HL-60 (cell line): ENCODE measurements around the gene GOLT1A.
A peak's percentile ranks its signal among the peaks of the same experiment; 100 is the strongest.

Experiments
- DNase-seq, 2 experiments: peaks; one replicate each; pipeline ENCODE4 v3.0.0-alpha.2; 2010 to 2020; ENCODE audit warnings: low read depth in 1 of 2, low spot score in 1 of 2
- H3K27ac ChIP-seq: fragments of 250-450 bp; sonication (Bioruptor Pico); replicated peaks from 2 replicates; pipeline ENCODE4 v1.5.1; 2020; ENCODE audit warnings: mild to moderate bottlenecking, moderate library complexity
- H3K27me3 ChIP-seq: fragments of 250-450 bp; sonication (Bioruptor Pico); 2 replicates; pipeline ENCODE4 v1.5.1; 2021; ENCODE audit warnings: mild to moderate bottlenecking, moderate library complexity; ENCODE audit not compliant: insufficient read depth, poor library complexity, severe bottlenecking
- H3K4me3 ChIP-seq: replicated peaks from 2 replicates; pipeline ENCODE4 v1.5.1; 2011; ENCODE audit warnings: mild to moderate bottlenecking, control low read depth, low read length; ENCODE audit not compliant: insufficient read depth
- GABPA ChIP-seq: IDR thresholded peaks from 2 replicates; pipeline ENCODE4 v1.6.1; 2012; ENCODE audit warnings: low read depth
- POLR2AphosphoS5 ChIP-seq: IDR thresholded peaks from 2 replicates; pipeline ENCODE4 v1.6.1; 2012; ENCODE audit warnings: low read depth
- SPI1 ChIP-seq: IDR thresholded peaks from 2 replicates; pipeline ENCODE4 v1.6.1; 2012; ENCODE audit warnings: low read depth, mild to moderate bottlenecking, borderline replicate concordance
- TF ChIP-seq, protein P1 (sequence below): IDR thresholded peaks from 2 replicates; pipeline ENCODE4 v1.6.1; 2012; ENCODE audit warnings: low read depth; ENCODE audit not compliant: insufficient replicate concordance
- TF ChIP-seq, protein P2 (sequence below): IDR thresholded peaks from one replicate; pipeline ENCODE4 v1.5.1; 2011; ENCODE audit warnings: low read length, control low read depth, inconsistent platforms; ENCODE audit not compliant: insufficient read depth

The GOLT1A gene

DNA sequence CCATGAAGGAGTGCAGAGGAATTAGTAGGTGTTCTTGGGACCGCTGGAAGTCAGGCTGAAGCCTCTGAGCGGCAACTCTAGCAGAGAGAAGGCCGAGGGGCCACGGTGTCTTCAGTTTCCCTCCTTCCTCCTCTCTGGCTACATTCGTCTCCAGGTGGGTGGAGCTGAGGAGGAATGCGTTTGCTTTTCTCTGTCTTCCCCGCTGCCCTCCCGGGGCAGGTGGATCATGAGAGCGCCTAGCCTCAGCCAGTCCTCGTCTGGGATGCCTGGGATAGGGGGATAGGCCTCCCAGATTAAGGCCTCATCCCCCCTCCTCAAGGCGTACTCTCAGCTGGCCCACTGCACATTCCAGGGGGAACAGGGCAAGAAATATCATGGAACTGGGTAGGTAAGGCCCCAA lies 7.5 kb upstream of the GOLT1A start:
- TF ChIP-seq, protein P1, sequence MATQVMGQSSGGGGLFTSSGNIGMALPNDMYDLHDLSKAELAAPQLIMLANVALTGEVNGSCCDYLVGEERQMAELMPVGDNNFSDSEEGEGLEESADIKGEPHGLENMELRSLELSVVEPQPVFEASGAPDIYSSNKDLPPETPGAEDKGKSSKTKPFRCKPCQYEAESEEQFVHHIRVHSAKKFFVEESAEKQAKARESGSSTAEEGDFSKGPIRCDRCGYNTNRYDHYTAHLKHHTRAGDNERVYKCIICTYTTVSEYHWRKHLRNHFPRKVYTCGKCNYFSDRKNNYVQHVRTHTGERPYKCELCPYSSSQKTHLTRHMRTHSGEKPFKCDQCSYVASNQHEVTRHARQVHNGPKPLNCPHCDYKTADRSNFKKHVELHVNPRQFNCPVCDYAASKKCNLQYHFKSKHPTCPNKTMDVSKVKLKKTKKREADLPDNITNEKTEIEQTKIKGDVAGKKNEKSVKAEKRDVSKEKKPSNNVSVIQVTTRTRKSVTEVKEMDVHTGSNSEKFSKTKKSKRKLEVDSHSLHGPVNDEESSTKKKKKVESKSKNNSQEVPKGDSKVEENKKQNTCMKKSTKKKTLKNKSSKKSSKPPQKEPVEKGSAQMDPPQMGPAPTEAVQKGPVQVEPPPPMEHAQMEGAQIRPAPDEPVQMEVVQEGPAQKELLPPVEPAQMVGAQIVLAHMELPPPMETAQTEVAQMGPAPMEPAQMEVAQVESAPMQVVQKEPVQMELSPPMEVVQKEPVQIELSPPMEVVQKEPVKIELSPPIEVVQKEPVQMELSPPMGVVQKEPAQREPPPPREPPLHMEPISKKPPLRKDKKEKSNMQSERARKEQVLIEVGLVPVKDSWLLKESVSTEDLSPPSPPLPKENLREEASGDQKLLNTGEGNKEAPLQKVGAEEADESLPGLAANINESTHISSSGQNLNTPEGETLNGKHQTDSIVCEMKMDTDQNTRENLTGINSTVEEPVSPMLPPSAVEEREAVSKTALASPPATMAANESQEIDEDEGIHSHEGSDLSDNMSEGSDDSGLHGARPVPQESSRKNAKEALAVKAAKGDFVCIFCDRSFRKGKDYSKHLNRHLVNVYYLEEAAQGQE, result no peak
- TF ChIP-seq SPI1, result no peak
- no peak for TF ChIP-seq GABPA
- TF ChIP-seq POLR2AphosphoS5, result no peak
- TF ChIP-seq, protein P2, sequence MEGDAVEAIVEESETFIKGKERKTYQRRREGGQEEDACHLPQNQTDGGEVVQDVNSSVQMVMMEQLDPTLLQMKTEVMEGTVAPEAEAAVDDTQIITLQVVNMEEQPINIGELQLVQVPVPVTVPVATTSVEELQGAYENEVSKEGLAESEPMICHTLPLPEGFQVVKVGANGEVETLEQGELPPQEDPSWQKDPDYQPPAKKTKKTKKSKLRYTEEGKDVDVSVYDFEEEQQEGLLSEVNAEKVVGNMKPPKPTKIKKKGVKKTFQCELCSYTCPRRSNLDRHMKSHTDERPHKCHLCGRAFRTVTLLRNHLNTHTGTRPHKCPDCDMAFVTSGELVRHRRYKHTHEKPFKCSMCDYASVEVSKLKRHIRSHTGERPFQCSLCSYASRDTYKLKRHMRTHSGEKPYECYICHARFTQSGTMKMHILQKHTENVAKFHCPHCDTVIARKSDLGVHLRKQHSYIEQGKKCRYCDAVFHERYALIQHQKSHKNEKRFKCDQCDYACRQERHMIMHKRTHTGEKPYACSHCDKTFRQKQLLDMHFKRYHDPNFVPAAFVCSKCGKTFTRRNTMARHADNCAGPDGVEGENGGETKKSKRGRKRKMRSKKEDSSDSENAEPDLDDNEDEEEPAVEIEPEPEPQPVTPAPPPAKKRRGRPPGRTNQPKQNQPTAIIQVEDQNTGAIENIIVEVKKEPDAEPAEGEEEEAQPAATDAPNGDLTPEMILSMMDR, result no peak
- no peak for DNase-seq
- H3K27me3 ChIP-seq, result no peaks in the 10 kb centered on the region
- no peak overlapping the region for H3K4me3 ChIP-seq
- H3K27ac ChIP-seq, result no peak overlapping the region

DNA sequence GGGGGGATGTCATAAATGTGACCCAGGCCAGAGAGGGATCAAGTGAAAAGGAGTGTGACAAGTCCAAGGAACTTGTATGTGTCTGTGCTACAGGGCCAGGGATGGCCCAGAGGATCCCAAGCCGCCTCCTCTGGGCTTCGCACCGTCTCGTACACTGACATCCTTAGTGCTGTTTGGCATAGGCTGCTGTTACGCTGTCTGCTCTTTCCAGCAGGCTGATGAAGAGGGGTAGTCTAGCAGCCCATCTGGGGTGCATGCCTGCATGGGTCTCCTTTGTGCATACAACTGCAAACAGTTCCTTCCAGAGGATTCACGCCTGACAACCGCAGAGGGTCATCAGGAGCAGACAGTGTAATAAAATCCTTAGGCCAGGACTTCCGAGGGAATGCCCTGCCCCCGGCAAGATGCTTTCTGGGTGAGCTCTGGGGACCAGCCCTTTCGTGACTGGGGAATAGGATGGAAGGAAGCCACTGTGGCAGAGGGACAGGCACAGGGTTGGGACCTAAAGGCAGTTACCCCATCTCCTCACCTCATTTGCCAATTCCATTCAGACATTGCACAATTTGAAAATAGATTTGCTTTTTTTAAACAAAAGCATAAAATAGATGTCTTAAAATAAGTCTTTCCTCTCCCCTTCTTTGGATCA lies 6.3 kb upstream of the GOLT1A start:
- DNase-seq, result peak in 1 of 2 experiments; percentile 33
- no peaks in the 10 kb centered on the region for H3K27me3 ChIP-seq
- TF ChIP-seq POLR2AphosphoS5, result no peak
- TF ChIP-seq, protein P1, result no peak
- TF ChIP-seq, protein P2, result no peak
- no peak for TF ChIP-seq SPI1
- no peak for TF ChIP-seq GABPA
- H3K4me3 ChIP-seq, result no peak overlapping the region
- H3K27ac ChIP-seq, result no peak overlapping the region

DNA sequence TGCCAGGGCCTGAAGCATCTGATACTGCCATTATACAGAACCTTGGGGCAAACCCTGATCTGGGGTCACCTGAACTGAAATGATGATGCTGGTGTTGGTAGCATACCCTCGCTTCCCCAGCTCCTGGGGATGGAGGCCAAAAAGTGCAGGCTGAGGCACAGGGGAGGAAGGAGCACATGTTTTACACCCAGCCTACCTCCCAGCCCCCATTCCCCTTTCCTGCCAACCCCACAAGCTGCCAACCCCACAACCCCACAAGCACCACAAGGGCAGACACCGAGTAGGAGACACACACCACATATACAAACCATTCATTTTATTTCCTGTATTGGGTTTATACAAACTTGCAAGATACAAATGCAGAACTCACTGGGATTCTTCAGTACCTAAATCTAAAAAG lies 4.8 kb upstream of the GOLT1A start:
- Histone ChIP-seq H3K27me3 (no peaks in the 10 kb centered on the region), H3K27ac (no peak overlapping the region), H3K4me3 (no peak overlapping the region)
- TF ChIP-seq, protein P2, result no peak
- no peak for TF ChIP-seq GABPA
- TF ChIP-seq SPI1, result no peak
- TF ChIP-seq POLR2AphosphoS5, result no peak
- TF ChIP-seq, protein P1, result no peak
- DNase-seq, result no peak
